Activated naive CD4-positive, alpha-beta T cell treated with anti-CD3 and anti-CD28 coated beads, Interleukin-2, amount 50 U/mL, for 72 hours (primary cell): Measurements from ENCODE around the gene PPM1H. TPM values are rescaled to one million over a fixed set of nuclear protein-coding genes. Genes with fewer than 3 reads are reported as not detected.

Experiments used
- ATAC-seq, 2 donors: fragments of 150-1000 bp; cut with Tn5 transposase; 2 replicates each; pipeline ENCODE4 v1.10.0; 2021; ENCODE audit warnings: mild to moderate bottlenecking in 2 of 2, moderate library complexity in 2 of 2
- DNase-seq, 2 donors: peaks; one replicate each; pipeline ENCODE4 v3.0.0; 2021 to 2022; ENCODE audit warnings: low spot score in 2 of 2
- H3K27ac Mint-ChIP-seq, 2 donors: one replicate each; pipeline ENCODE4 v1.8.0; 2022; ENCODE audit warnings: mild to moderate bottlenecking in 2 of 2, mixed read lengths in 2 of 2
- H3K36me3 Mint-ChIP-seq, 2 donors: one replicate each; pipeline ENCODE4 v1.8.0; 2022; ENCODE audit warnings: mixed read lengths in 2 of 2
- H3K9me3 Mint-ChIP-seq, 2 donors: one replicate each; pipeline ENCODE4 v1.8.0; 2022; ENCODE audit warnings: mixed read lengths in 2 of 2
- total RNA-seq, 2 donors: library from RNA; stranded (reverse); gene quantifications; one replicate each; pipeline ENCODE4 v1.2.3, GENCODE V29; 2022

Gene PPM1H
- total RNA-seq, 2 donors from 2014 or later, result 0.18 TPM; not detected in 1

DNA sequence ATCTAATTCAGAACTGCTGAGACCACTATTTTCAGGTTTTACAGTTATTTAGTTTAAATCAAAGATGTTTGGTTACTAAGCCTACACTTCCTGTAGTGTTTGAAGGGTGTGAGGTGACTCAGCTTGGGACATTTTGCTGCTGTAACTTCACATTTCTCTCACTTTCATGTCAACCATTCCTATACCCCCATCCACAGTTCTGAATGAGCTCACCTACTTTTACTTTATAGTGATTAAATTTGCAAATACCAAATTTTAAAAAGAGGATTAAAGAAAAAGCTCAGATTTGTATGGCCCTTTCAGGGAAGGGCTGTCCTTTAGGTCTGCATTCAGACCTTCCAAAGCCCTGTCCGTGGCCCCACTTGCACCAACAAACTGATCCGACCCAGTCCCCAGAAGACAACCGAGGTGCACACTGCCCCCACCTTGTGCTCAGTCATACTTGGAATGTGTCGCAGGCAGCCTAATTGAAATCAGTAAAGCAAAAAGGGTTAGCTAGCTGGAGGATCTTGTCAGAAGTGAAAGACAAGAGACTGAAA is 294.0 kb downstream of the PPM1H start:
- Mint-ChIP-seq H3K27ac (peak overlapping the region in 1 of 2 donors; percentile 65), H3K9me3 (no peaks in the 10 kb centered on the region), H3K36me3 (no peaks in the 10 kb centered on the region)
- ATAC-seq (peak; percentile 98 to 99), DNase-seq (peak in 1 of 2 donors; percentile 47)

DNA sequence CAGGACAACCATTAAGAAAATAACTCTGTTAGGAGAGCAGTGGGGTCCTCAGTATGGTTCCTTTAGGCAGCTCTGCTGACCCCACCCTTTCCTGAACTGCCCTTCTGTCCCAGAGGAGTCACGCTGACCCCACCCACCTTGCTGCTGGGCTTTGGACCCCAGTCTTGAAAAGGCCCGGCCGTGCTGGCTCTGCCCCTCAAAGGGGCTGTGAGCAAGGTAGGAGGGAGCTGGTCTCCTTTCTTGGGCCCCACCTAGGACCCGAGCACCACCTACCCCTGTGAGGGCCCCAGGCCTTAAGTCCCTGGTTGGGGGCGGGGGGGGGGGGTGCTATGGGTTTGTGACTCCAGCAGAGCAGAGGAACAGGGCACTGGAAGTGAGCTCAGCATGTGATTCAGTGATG is 297.3 kb downstream of the PPM1H start:
- no peak overlapping the region for H3K27ac Mint-ChIP-seq
- H3K36me3 Mint-ChIP-seq, result no peaks in the 10 kb centered on the region
- DNase-seq, result no peak
- ATAC-seq, result no peak
- H3K9me3 Mint-ChIP-seq, result no peaks in the 10 kb centered on the region

DNA sequence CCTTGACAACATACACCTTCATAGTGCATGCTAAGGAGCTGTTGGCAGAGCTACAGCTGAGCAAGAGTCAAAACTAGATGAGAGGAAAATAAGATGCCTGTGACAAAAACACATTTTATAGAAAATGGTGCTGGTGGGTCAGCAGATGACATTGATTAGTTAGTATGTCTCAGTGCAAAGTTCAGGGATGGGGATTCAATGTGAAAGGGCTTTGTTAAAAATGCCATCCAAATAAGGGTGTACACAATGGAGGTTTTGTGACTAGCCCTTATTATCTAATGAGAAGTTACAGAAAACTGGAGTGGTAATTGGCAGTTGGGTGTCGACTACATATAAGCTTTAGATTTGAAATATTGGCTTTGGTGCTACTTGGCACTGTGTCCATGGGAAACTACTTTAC is 299.3 kb downstream of the PPM1H start:
- H3K36me3 Mint-ChIP-seq, result peaks cover 0 to 4% of the 10 kb centered on the region in 2 donors
- DNase-seq (no peak), ATAC-seq (no peak)
- H3K27ac Mint-ChIP-seq, result no peak overlapping the region
- no peaks in the 10 kb centered on the region for H3K9me3 Mint-ChIP-seq

DNA sequence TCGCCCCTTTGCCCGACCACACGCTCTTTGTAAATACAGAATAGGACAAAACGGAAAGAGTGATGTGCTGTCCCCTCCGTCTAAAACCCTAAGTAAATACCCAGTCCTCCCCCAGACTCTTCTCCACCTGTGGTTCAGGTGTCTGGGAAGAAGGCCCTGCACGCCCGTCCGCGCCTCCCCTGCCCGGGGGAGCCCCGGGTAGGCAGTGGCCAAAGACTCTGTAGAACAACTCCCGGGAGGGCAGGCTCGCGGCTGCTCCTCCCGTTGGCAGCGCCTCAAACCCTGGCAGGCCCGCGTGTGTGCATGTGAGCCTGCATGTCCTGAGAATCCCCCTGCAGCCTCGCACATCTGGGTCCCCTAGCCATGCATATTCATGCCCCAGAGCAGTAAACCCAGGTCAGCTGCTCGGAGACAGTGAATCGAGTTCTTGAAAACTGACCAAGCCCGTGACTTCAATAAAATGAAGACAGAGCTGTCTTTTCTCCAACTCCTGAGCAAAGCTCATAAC is 302.5 kb downstream of the PPM1H start:
- no peaks in the 10 kb centered on the region for H3K9me3 Mint-ChIP-seq
- no peak overlapping the region for H3K27ac Mint-ChIP-seq
- ATAC-seq (peak; percentile 21 to 39), DNase-seq (no peak)
- peaks cover 0 to 4% of the 10 kb centered on the region in 2 donors for H3K36me3 Mint-ChIP-seq

DNA sequence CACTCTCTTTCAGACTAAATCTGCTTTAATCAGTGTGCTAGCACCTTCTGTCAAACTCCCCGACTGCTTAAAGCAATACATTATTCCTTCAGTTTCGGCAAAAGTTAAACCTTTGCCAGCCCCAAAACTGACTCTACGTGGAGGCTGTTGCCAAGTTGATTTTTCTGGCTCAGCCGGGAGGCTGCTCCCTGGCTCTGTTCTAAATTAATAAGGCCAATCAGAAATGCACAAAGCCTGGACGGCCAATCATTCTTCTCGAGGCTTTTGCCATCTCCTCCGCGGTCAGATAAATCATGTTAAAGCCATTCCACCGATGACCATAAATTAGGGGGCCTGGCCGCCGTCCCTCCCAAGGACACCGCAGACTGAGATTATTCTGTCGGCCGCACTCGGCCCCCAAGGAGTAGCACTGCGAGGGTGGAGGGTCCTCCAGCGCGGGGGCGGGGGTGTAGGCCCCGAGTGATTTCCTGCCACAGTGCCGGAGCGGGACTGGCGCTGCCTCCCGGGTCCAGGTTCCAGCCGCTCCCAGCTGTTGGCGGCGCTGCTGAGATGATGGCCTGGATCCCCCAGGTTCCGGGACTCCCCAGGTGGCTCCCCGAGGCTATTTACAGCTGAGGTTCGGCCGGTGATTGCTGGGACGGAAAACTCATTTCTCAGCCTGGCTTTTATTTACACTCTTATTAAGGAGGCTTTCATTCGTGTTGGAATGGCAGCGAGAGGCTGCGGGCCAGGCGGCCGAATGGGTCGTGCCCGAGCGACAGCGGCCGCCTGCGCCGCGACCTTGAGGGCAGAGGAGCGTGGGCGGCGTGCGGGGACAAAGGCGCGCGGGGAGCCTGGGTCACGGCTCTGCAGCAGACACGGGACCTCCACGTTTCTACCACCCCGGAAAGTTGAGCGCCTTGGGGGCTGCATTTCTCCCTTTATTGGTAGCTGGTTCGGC is 303.2 kb downstream of the PPM1H start:
- ATAC-seq, result peak; percentile 60

DNA sequence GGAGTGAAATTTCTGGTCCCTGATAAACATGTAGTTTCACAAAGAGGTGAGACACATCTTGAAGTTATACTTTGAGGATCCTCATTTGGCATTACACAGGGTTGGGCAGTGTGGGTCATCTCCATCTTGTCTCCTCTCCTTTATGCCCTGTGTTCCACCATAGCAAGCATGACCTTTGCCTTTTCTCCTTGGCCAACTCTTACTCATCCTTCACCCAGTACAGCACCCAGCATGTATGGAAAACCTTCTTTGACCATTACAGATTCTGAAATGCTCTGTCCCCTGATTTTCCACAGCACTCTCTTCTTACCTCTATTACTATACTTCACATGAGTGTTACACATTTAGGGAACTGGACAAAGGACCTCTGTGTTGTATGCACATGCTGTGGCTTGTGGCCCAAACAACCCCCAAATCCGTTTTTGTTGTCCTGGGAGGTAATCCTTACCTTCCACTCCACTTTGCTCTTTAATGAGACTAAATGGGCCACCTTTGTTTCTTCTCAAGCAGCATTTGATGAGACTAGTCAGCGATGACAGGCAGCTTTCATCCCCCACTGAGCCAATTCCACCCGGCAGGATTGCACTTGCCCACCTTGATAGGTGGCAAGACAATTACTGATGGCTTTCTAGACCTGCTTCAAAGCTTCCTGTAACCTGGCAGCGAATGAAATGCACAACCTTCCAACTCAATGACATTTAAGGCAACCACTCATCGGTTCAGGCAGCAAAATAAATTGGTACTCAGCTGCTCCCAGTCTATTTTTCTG is 304.8 kb downstream of the PPM1H start:
- Mint-ChIP-seq H3K36me3 (peaks cover 0 to 4% of the 10 kb centered on the region in 2 donors), H3K27ac (no peak overlapping the region), H3K9me3 (no peaks in the 10 kb centered on the region)
- DNase-seq (no peak), ATAC-seq (no peak)

More for the DNA sequence above, 303.2 kb downstream of the PPM1H start:
- peak in 1 of 2 donors; percentile 4 for DNase-seq
- Mint-ChIP-seq H3K9me3 (no peaks in the 10 kb centered on the region), H3K36me3 (peaks cover 0 to 4% of the 10 kb centered on the region in 2 donors), H3K27ac (no peak overlapping the region)

DNA sequence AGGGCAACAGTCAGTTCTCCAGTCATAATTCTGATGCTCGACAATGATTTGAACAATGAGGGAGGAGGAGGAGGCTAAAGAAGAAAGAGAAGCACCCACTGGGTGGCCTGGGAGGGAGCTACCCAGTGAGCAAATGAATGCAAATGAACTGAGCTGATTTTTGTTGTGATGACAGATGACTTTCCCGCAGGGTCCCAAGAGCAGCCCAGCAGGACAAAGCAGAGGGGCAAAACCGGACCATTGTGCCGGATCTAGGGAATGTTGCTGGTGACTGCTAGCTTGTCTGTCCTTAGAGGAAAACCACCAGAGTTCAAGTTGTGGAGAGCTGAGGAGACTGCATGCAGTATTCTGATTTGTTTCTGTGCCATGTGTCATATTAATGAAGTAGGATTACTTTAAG is 305.5 kb downstream of the PPM1H start:
- H3K36me3 Mint-ChIP-seq, result peaks cover 0 to 4% of the 10 kb centered on the region in 2 donors
- ATAC-seq, result no peak
- no peak overlapping the region for H3K27ac Mint-ChIP-seq
- no peaks in the 10 kb centered on the region for H3K9me3 Mint-ChIP-seq
- no peak for DNase-seq

DNA sequence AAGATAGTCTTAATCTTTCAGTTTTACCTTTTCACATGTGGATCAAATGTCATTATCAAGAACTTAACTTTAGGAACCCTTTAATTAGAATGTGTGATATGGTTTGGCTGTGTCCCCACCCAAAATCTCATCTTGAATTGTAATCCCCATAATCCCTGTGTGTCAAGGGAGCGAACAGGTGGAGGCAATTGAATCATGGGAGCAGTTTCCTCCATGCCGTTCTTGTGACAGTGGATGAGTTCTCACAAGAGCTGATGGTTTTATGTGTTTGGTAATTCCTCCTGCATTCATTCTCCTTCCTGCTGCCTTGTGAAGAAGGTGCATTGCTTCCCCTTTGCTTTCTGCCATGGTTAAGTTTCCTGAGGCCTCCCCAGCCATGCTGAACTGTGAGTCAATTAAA is 307.8 kb downstream of the PPM1H start:
- Mint-ChIP-seq H3K9me3 (no peaks in the 10 kb centered on the region), H3K36me3 (peaks cover 0 to 4% of the 10 kb centered on the region in 2 donors), H3K27ac (no peak overlapping the region)
- ATAC-seq, result no peak
- DNase-seq, result no peak

DNA sequence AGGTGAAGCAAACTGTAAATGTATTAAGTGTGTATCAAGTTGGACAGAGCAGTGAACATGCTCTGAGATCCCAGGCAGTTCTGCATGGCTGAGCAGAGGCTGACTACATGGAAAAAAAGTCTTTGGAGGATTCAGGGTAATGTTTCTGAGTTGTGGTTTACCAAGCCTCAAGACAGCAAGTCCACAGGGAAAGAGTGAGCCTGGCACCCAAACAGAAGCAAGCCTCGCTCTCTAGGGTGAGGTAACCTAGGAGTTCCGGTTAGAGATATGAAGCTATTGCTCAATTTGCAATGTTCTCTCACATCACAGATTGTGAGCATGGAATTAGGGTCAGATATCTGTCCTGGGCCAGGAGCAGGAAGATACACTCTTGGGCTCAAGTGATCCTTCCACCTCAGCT is 309.7 kb downstream of the PPM1H start:
- ATAC-seq, result no peak
- Mint-ChIP-seq H3K9me3 (no peaks in the 10 kb centered on the region), H3K36me3 (no peaks in the 10 kb centered on the region), H3K27ac (no peak overlapping the region)
- no peak for DNase-seq

DNA sequence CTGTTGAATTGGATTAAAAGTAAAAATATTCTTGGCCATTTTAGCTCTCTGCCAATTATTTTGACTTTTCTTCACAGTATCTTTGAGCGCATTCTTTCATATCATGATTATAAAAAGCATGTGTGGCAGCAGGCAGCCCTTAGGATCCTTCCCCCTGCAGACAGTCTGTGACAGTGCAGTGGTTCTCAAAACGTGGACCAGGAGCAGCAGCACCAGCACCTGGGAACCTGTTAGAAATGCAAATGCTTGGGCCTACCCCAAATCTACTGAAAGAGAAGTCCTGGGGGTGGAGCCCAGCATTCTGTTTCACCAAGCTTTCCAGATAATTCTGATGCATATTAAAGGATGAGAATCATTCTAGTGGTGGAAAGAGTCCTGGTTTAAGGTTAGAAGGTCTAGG is 312.8 kb downstream of the PPM1H start:
- H3K9me3 Mint-ChIP-seq, result no peaks in the 10 kb centered on the region
- no peak for DNase-seq
- ATAC-seq, result no peak
- H3K36me3 Mint-ChIP-seq, result no peaks in the 10 kb centered on the region
- H3K27ac Mint-ChIP-seq, result no peak overlapping the region

DNA sequence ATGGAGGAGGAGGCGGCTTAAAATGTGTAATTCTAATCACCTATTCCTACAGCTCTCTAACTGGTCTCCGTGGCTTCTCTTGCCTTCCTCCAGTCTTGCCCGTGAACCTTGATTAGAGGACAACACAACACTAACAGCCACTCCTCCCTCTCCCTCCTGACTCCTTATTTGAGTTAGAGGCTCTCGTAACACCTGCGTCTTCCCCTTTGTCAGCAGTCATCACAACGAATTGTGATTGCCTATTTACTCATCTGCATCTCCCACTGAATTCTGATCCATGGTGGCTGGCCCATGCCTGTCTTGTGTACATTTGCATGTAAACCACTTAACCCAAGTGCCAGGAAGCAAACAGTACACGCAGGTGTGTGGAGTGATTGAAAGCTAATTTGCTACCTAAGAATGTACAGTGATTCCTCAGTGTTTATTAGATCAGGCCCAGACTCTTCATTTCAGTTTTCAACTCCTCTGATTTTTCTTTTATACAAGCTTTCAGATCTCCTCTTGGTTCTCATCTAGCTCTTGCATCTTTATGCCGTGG is 313.8 kb downstream of the PPM1H start:
- DNase-seq, result no peak
- H3K27ac Mint-ChIP-seq, result no peak overlapping the region
- no peak for ATAC-seq
- no peaks in the 10 kb centered on the region for H3K9me3 Mint-ChIP-seq
- H3K36me3 Mint-ChIP-seq, result no peaks in the 10 kb centered on the region

DNA sequence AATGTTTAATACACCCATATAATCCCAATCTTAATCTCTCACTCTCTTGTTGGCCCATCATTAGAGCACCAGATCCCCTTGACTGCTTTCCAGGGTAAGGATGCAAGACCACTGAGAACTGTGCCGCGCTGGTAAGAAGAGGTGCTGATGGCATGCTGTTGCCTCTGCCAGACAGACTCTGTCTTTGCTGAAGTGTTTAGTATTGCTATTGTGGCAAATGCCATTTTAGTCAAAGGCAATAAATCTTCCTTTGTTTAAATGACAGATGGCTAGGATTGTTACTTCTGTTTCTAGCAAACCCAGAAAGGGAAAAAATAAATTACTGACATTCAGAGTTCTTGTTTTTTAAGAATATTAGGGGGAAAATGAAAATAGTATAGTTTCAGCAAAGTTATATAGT is 316.0 kb downstream of the PPM1H start:
- no peak for DNase-seq
- no peaks in the 10 kb centered on the region for H3K9me3 Mint-ChIP-seq
- no peak overlapping the region for H3K27ac Mint-ChIP-seq
- no peak for ATAC-seq
- no peaks in the 10 kb centered on the region for H3K36me3 Mint-ChIP-seq

DNA sequence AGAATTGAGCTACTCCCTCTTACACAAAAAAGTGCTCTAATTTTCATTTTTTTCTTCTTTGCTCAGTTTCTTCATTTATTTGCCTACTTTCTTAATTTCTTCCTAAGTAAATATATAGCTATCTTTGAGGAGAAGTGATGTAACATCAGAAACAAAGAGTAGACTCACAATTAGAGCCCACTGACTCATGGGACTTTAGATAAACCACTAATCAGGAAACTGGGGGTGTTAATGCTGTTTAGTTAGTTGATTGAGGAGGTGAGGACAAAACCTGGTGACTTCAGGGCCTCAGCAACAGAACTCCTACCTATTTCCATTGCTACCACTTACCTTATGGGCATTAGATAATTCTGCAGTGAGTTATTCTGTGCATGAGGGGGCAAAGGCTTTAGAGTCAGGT is 316.6 kb downstream of the PPM1H start:
- Mint-ChIP-seq H3K27ac (no peak overlapping the region), H3K9me3 (no peaks in the 10 kb centered on the region), H3K36me3 (no peaks in the 10 kb centered on the region)
- DNase-seq, result no peak
- no peak for ATAC-seq

DNA sequence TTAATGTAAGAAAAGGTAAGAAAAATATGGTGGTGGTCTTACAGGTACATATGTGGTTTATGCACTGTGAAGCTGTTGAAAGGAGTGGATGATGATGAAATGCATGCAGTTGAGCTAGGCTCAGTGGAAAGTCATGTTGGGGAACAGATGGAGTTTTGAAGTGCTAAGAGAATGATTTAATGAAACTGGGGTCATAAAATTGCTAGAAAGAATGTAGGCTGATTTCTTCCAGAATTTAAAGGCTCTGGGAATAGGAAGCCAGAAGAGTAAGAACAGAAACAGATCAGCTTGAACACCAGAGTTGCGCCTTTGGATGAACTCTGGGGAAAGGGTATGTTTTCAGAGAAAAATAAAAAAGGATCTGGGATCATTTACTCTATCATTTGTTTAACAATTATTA is 321.9 kb downstream of the PPM1H start:
- Mint-ChIP-seq H3K27ac (no peak overlapping the region), H3K9me3 (no peaks in the 10 kb centered on the region), H3K36me3 (no peaks in the 10 kb centered on the region)
- no peak for ATAC-seq
- no peak for DNase-seq

DNA sequence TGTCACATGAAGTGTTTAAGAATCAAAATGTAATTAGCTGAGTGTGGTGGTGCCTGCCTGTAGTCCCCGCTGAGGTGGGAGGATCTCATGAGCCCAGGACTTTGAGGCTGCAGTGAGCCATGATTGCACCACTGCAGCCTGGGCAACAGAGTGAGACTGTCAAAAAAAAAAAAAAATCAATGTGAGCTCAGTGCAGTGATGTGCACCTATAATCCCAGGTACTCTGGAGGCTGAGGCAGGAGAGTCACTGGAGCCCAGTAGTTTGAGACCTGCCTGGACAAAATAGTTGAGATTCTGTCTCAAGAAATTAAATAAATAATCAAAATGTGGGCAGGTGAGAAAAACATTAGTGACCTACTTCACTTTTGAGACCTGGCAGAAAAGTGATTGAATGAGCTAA is 328.3 kb downstream of the PPM1H start:
- Mint-ChIP-seq H3K36me3 (peaks cover 0 to 12% of the 10 kb centered on the region in 2 donors), H3K27ac (peak overlapping the region in 1 of 2 donors; percentile 15), H3K9me3 (no peaks in the 10 kb centered on the region)
- DNase-seq (no peak), ATAC-seq (no peak)

DNA sequence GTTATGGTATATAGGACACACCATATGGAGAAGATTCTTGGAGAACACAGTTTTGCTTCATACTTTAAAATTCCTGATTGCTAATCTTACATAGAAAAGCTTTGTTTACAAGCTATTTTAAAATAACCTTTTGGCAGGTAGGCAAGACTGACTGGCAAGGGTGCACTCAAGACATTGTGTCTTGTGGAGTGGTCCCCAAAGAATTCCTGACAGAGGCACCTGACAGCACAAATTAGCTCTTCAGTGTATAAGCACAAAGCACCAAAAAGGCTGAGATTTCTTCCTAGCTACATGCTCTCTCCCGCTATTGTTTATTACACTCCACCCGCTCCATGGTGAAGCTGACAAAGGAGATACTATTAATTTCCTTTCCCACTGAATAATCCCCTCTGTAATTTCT is 329.0 kb downstream of the PPM1H start:
- no peak for DNase-seq

DNA sequence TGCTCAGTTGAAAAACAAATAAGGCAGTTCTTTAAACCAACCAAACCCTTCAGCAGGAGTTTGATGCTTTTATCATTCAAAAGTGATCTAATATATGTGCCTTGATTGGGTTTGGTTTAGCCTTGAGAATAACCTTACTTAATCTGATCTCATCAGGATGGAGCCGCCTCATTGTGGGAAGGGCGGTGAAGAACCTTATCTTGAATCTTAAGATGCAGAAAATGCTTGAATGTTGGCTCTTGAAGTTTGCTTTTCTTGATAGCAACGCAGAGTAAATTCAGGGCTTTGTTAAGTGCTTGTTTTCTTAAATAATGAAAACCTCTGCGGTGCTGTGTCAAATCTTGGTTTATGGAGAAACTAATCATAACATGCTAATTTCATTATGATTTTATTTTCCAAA is 330.1 kb downstream of the PPM1H start:
- ATAC-seq, result no peak
- no peak for DNase-seq
- Mint-ChIP-seq H3K27ac (peak overlapping the region in 1 of 2 donors; percentile 99), H3K36me3 (peaks cover 0 to 12% of the 10 kb centered on the region in 2 donors), H3K9me3 (no peaks in the 10 kb centered on the region)

More for the DNA sequence above, 329.0 kb downstream of the PPM1H start:
- no peak for ATAC-seq
- Mint-ChIP-seq H3K36me3 (peaks cover 0 to 12% of the 10 kb centered on the region in 2 donors), H3K27ac (no peak overlapping the region), H3K9me3 (no peaks in the 10 kb centered on the region)
